Measurements from ENCODE around the gene NDUFAF4. TPM values are rescaled to one million over a fixed set of nuclear protein-coding genes. Genes with fewer than 3 reads are reported as not detected.

The NDUFAF4 gene
- total RNA-seq (31.4 TPM), polyA plus RNA-seq (21.6 TPM)

DNA sequence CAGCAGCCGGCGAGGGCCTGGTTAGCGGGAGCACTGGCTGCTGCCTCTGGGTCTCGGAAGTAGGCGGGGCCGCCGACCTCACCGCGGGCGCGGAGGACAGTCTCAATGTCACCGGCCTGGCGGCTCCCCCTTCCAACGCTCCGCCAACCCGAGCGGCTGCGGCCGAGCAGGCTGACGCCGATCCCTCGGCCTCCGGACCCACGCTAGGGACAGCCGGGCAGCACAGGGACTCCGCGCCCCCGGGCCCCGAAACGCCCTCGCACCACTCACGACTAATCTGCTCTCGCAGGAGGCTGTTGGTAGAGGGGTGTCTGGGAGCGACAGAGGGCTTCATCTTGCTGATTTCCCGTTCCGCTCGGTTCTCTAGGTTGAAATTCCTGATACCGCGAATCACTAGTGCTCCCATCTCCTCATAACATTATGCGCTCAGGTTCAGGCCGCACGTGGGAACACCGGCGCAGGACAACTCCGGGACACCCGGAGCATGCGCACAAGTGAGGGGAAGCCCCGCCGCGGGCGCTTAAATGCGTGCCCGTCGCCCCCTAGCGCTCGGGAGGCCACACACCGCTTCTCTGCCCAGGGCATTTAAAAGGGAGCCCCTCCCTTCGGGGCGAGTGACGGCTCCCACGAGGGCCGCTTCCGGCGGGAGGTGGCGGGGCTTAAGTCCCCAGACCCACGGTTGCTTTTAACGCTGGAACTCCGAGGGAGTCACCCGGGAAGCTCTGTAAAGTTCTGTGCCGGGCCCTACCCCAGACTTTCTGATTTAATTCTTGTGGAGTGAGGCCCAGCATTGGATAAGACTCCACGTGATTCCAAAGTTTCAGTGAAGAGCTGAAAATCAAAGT lies at the start of gene NDUFAF4:
Gene NDUFAF4, minus strand, starts transcription at position 496 of the 845 bp plus-strand sequence. Its CDS starts 90 bp downstream, at position 406.
- Histone ChIP-seq H3K4me3 (ENCODE audit: low read depth, low read length) (peak within 1 kb of the TSS; percentile 62), H3K27ac (ENCODE audit: low read depth) (peak within 1 kb of the TSS; percentile 76), H3K36me3 (ENCODE audit: insufficient read depth) (no peaks in the 10 kb centered on the region), H3K4me1 (ENCODE audit: insufficient read depth) (no peaks in the 10 kb centered on the region)
- DNase-seq (ENCODE audit: extremely low spot score), result peak; percentile 89
- under 1% methylated on average over 71 of the region's 71 CpGs for WGBS

DNA sequence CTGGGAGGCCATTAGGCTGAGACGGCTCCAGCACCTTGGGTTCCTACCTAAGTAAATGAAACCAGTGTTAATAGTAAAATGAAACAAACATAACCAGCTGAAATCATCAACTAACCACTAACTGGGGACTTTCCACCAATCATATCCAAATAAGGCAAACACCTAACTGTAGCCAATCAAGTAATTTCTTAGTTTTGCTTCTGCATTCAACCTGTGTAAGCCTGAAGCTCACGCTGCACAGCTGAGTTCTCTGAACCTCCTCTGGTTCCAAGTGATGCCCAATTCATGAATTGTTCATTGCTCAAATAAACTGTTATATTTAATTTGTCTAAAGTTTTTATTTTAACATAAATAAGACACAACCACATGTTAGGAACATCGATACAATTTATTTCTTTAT lies 49.4 kb upstream of the NDUFAF4 start:
- Histone ChIP-seq H3K36me3 (ENCODE audit: insufficient read depth) (no peaks in the 10 kb centered on the region), H3K4me3 (ENCODE audit: low read depth, low read length) (no peak overlapping the region), H3K4me1 (ENCODE audit: insufficient read depth) (no peaks in the 10 kb centered on the region), H3K27ac (ENCODE audit: low read depth) (no peak overlapping the region)
- no peak for DNase-seq (ENCODE audit: extremely low spot score)
- WGBS, result 86% methylated on average over 3 of the region's 3 CpGs

DNA sequence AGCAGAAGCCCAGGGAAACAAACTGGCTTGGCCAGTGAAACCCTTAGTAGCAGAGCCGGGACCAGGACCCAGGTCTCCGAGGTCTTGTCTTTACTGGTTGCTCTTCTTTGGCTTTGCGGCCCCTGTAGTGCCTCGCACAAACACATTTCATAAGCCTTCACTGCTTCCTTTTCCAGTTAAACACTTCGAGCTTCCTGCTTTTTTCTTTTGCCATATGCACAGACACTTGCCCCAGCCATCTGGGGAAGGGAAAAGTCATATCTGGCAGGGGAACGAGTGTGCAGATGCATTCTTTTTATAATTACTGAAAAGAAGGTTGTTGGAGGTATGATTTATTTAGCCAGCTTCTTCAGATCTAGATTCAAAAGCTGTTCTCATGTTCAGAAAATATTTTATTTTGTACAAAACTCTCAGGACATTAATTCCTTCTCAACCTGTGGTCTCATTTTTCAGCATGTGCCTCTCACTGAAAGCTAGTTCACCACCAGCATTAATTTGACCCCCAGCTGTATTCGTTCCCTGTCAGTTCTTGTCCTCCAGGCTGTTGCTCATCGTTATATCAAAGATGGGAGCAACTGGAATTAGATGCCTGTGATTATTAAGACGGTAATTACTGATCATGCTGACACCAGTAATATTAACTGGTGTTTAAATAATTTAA lies 46.0 kb upstream of the NDUFAF4 start:
- no peaks in the 10 kb centered on the region for H3K36me3 ChIP-seq (ENCODE audit: insufficient read depth)
- H3K4me1 ChIP-seq (ENCODE audit: insufficient read depth), result no peaks in the 10 kb centered on the region
- 67% methylated on average over 9 of the region's 9 CpGs for WGBS
- H3K27ac ChIP-seq (ENCODE audit: low read depth), result no peak overlapping the region
- no peak overlapping the region for H3K4me3 ChIP-seq (ENCODE audit: low read depth, low read length)
- DNase-seq (ENCODE audit: extremely low spot score), result no peak

GRCh38 chr6:96942676-96943075 lies 45.0 kb upstream of the NDUFAF4 start:
- no peak overlapping the region for H3K4me3 ChIP-seq (ENCODE audit: low read depth, low read length)
- 83% methylated on average over 2 of the region's 2 CpGs for WGBS

GRCh38 chr6:96940322-96940721 lies 42.6 kb upstream of the NDUFAF4 start:
- H3K4me3 ChIP-seq (ENCODE audit: low read depth, low read length), result no peak overlapping the region
- no peak overlapping the region for H3K27ac ChIP-seq (ENCODE audit: low read depth)
- no peaks in the 10 kb centered on the region for H3K36me3 ChIP-seq (ENCODE audit: insufficient read depth)
- DNase-seq (ENCODE audit: extremely low spot score), result no peak
- H3K4me1 ChIP-seq (ENCODE audit: insufficient read depth), result no peaks in the 10 kb centered on the region

More at GRCh38 chr6:96942676-96943075, 45.0 kb upstream of the NDUFAF4 start:
- no peaks in the 10 kb centered on the region for H3K4me1 ChIP-seq (ENCODE audit: insufficient read depth)
- no peak for DNase-seq (ENCODE audit: extremely low spot score)
- no peaks in the 10 kb centered on the region for H3K36me3 ChIP-seq (ENCODE audit: insufficient read depth)
- H3K27ac ChIP-seq (ENCODE audit: low read depth), result no peak overlapping the region

DNA sequence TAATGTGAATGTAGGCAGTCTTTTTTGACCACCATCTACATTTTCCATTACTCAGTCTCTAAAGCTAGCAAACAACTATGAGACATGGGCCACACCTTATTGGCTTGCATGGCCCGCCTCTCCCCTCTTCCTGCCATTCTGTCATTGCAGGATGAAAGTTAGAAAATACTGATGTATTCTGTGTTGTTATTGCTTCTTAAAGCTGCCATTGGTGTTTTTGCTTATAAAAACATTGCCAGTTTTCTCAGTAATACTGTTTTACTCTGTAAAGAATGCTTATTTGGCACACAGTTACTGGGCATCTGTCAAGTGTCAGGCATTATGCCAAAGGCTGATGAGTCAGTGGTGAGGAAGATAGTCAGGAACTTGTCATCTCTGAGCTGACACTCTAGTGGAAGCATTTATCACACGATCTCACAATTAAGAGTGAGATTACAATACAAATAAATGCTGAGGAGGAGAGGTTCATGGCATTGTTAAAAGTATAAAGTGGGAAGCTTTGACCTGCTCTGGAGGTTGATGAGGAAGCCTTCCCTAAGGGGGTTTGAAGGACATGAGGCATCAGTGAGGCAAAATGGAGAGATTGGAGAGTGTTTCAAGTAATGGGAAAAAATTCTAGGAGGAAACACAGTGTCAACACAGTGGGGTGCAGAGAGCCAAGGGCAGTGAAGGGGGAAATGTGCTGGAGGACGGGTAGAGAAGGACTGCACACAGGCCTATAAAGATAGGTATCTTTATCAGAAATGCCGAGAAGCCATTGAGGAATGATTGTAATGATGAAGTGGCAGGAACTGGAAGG lies 41.5 kb upstream of the NDUFAF4 start:
- no peaks in the 10 kb centered on the region for H3K36me3 ChIP-seq (ENCODE audit: insufficient read depth)
- 45% methylated on average over 4 of the region's 4 CpGs for WGBS
- H3K4me3 ChIP-seq (ENCODE audit: low read depth, low read length), result no peak overlapping the region
- no peak overlapping the region for H3K27ac ChIP-seq (ENCODE audit: low read depth)
- H3K4me1 ChIP-seq (ENCODE audit: insufficient read depth), result no peaks in the 10 kb centered on the region
- no peak for DNase-seq (ENCODE audit: extremely low spot score)

DNA sequence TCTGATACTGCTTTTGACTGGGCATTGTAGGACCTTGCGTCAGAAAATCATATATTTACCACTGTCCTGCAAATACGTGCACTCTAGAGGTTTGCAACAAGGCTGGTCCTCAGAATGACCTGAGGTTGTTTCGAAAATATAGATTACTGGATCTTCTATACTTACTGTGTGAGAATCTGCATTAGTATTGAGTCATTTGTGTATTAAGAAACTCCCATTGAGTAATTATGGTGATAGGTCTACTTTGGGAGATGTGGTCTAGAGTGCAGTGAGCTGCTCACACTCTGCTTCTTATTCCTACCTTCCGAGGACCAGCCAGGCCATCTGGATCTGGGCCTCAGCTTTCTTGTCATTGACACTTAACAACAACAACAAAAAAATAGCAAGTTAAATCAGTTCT lies 36.4 kb upstream of the NDUFAF4 start:
- WGBS, result 61% methylated on average over 4 of the region's 4 CpGs

GRCh38 chr6:96931198-96931597 lies 33.5 kb upstream of the NDUFAF4 start:
- H3K4me3 ChIP-seq (ENCODE audit: low read depth, low read length), result no peak overlapping the region
- H3K4me1 ChIP-seq (ENCODE audit: insufficient read depth), result no peaks in the 10 kb centered on the region
- DNase-seq (ENCODE audit: extremely low spot score), result no peak
- 45% methylated on average over 2 of the region's 2 CpGs for WGBS
- H3K27ac ChIP-seq (ENCODE audit: low read depth), result no peak overlapping the region
- H3K36me3 ChIP-seq (ENCODE audit: insufficient read depth), result no peaks in the 10 kb centered on the region

More for the DNA sequence above, 36.4 kb upstream of the NDUFAF4 start:
- Histone ChIP-seq H3K4me1 (ENCODE audit: insufficient read depth) (no peaks in the 10 kb centered on the region), H3K4me3 (ENCODE audit: low read depth, low read length) (no peak overlapping the region), H3K27ac (ENCODE audit: low read depth) (no peak overlapping the region), H3K36me3 (ENCODE audit: insufficient read depth) (no peaks in the 10 kb centered on the region)
- no peak for DNase-seq (ENCODE audit: extremely low spot score)

DNA sequence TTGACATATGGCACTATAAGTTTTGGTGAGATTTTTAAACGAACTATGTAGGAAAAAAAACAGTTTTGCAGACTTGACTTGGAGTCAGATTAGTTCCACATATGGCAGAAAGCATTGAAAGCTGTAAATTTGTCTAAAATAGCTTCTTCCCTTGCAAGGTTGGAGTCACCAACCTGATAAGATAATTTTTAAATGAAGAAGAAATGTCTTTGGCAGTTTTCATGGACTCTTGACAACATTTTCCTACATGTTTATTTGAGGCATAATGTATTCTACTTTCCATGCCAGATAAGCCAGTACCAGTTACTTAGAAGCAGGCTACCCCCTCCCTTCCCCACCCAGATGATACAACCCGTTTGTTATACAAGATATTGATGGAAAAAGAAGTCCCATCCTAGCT lies 32.0 kb upstream of the NDUFAF4 start:
- Histone ChIP-seq H3K4me1 (ENCODE audit: insufficient read depth) (no peaks in the 10 kb centered on the region), H3K36me3 (ENCODE audit: insufficient read depth) (no peaks in the 10 kb centered on the region), H3K27ac (ENCODE audit: low read depth) (no peak overlapping the region), H3K4me3 (ENCODE audit: low read depth, low read length) (no peak overlapping the region)
- WGBS, result 36% methylated on average over 2 of the region's 2 CpGs
- DNase-seq (ENCODE audit: extremely low spot score), result no peak

DNA sequence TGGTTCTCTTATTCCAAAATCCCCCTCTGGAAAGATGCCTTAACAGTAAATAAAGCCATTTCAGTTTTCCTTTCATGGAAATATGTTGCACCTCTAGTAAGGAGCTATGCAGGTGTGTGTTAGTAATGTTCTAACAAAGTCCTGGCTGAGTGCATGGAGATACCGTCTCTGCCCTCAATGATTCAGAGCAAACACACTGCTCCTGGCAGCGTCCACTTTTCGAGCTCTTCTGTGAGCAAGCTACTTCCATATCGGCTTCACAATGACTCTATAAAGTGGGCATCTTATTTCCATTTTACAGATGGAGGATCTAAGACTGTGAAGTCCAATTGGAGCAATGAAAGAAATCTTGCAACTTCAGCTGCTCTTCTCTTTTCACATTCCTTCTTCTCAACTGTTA lies 30.0 kb upstream of the NDUFAF4 start:
- Histone ChIP-seq H3K4me1 (ENCODE audit: insufficient read depth) (no peaks in the 10 kb centered on the region), H3K36me3 (ENCODE audit: insufficient read depth) (no peaks in the 10 kb centered on the region), H3K27ac (ENCODE audit: low read depth) (no peak overlapping the region), H3K4me3 (ENCODE audit: low read depth, low read length) (no peak overlapping the region)
- DNase-seq (ENCODE audit: extremely low spot score), result no peak
- WGBS, result 77% methylated on average over 4 of the region's 4 CpGs

- Histone ChIP-seq H3K4me1 (ENCODE audit: insufficient read depth) (no peaks in the 10 kb centered on the region), H3K27ac (ENCODE audit: low read depth) (no peak overlapping the region), H3K4me3 (ENCODE audit: low read depth, low read length) (no peak overlapping the region), H3K36me3 (ENCODE audit: insufficient read depth) (no peaks in the 10 kb centered on the region)
- 36% methylated on average over 3 of the region's 3 CpGs for WGBS
- DNase-seq (ENCODE audit: extremely low spot score), result no peak
Observed at GRCh38 chr6:96926425-96926824, 28.7 kb upstream of the NDUFAF4 start.

- Histone ChIP-seq H3K4me3 (ENCODE audit: low read depth, low read length) (no peak overlapping the region), H3K4me1 (ENCODE audit: insufficient read depth) (no peaks in the 10 kb centered on the region), H3K27ac (ENCODE audit: low read depth) (no peak overlapping the region), H3K36me3 (ENCODE audit: insufficient read depth) (no peaks in the 10 kb centered on the region)
- no peak for DNase-seq (ENCODE audit: extremely low spot score)
- 36% methylated on average over 8 of the region's 8 CpGs for WGBS
Observed at GRCh38 chr6:96925290-96925687, 27.6 kb upstream of the NDUFAF4 start.

GRCh38 chr6:96923871-96924493 lies 26.3 kb upstream of the NDUFAF4 start:
- H3K36me3 ChIP-seq (ENCODE audit: insufficient read depth), result no peaks in the 10 kb centered on the region
- peak overlapping the region; percentile 70 for H3K27ac ChIP-seq (ENCODE audit: low read depth)
- H3K4me1 ChIP-seq (ENCODE audit: insufficient read depth), result no peaks in the 10 kb centered on the region
- 4% methylated on average over 34 of the region's 34 CpGs for WGBS
- DNase-seq (ENCODE audit: extremely low spot score), result no peak
- H3K4me3 ChIP-seq (ENCODE audit: low read depth, low read length), result peak overlapping the region; percentile 73

Data from urinary bladder (tissue), 4 donors.